Measurements from ENCODE around the gene RBM33. TPM values are rescaled to one million over a fixed set of nuclear protein-coding genes. Genes with fewer than 3 reads are reported as not detected.

RBM33 gene
- total and polyA plus RNA-seq, 9 of the 15 experiments (the other 6 are each of a cell fraction or from before 2014, with no cell fraction given) = 4.4 to 80.7 (median 27.3) TPM

DNA sequence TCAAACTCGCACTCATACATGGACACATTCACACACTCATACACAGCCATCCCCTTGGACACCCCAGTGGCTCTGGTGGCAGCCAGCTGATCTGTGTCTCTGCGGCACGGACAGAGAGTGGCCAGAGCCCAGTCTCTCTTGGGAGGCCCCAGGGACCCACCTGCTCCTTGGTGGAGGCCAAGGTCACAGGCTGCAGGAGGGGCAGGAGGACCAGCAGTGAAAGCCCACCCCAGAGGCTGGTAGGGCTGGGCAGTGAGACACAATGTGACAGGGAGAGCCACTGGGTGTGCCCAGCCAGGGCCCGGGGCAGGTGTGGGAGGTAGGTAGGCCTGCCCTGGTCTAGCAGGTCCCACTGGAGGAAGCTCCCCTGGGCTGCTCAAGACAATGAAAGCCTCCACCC, 149.3 kb downstream of the RBM33 start:
- no peak overlapping the region for H3K27ac ChIP-seq (ENCODE audit: extremely low read depth, low read depth, low read length)
- H3K27me3 ChIP-seq (ENCODE audit: control insufficient read depth in 2 of 2, insufficient read depth in 2 of 2, low read length in 2 of 2) = peaks cover 12 to 31% of the 10 kb centered on the region in 2 experiments; a peak in 4 of 5 replicates
- no peaks in the 10 kb centered on the region for H3K36me3 ChIP-seq (ENCODE audit: control insufficient read depth, insufficient read depth, low read length)
- TF ChIP-seq, protein P1, sequence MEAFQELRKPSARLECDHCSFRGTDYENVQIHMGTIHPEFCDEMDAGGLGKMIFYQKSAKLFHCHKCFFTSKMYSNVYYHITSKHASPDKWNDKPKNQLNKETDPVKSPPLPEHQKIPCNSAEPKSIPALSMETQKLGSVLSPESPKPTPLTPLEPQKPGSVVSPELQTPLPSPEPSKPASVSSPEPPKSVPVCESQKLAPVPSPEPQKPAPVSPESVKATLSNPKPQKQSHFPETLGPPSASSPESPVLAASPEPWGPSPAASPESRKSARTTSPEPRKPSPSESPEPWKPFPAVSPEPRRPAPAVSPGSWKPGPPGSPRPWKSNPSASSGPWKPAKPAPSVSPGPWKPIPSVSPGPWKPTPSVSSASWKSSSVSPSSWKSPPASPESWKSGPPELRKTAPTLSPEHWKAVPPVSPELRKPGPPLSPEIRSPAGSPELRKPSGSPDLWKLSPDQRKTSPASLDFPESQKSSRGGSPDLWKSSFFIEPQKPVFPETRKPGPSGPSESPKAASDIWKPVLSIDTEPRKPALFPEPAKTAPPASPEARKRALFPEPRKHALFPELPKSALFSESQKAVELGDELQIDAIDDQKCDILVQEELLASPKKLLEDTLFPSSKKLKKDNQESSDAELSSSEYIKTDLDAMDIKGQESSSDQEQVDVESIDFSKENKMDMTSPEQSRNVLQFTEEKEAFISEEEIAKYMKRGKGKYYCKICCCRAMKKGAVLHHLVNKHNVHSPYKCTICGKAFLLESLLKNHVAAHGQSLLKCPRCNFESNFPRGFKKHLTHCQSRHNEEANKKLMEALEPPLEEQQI (IDR thresholded peaks at IDR 0.05) = no peak
- TF ChIP-seq, protein P2, sequence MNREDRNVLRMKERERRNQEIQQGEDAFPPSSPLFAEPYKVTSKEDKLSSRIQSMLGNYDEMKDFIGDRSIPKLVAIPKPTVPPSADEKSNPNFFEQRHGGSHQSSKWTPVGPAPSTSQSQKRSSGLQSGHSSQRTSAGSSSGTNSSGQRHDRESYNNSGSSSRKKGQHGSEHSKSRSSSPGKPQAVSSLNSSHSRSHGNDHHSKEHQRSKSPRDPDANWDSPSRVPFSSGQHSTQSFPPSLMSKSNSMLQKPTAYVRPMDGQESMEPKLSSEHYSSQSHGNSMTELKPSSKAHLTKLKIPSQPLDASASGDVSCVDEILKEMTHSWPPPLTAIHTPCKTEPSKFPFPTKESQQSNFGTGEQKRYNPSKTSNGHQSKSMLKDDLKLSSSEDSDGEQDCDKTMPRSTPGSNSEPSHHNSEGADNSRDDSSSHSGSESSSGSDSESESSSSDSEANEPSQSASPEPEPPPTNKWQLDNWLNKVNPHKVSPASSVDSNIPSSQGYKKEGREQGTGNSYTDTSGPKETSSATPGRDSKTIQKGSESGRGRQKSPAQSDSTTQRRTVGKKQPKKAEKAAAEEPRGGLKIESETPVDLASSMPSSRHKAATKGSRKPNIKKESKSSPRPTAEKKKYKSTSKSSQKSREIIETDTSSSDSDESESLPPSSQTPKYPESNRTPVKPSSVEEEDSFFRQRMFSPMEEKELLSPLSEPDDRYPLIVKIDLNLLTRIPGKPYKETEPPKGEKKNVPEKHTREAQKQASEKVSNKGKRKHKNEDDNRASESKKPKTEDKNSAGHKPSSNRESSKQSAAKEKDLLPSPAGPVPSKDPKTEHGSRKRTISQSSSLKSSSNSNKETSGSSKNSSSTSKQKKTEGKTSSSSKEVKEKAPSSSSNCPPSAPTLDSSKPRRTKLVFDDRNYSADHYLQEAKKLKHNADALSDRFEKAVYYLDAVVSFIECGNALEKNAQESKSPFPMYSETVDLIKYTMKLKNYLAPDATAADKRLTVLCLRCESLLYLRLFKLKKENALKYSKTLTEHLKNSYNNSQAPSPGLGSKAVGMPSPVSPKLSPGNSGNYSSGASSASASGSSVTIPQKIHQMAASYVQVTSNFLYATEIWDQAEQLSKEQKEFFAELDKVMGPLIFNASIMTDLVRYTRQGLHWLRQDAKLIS (CRISPR knock-in tag; IDR thresholded peaks at IDR 0.05) = no peak
- TF ChIP-seq TCF7L2 (IDR thresholded peaks at IDR 0.05; ENCODE audit: low read depth, low read length) = no peak
- TF ChIP-seq MEF2D (tag; conservative IDR thresholded peaks at IDR 0.05; ENCODE audit: low read depth) = no peak
- no peak for TF ChIP-seq NBN (IDR thresholded peaks at IDR 0.05; ENCODE audit: low read depth)
- TF ChIP-seq SRSF9 (IDR thresholded peaks at IDR 0.05; ENCODE audit: borderline replicate concordance, low read depth, low read length) = no peak
- no peak for TF ChIP-seq RFX1 (IDR thresholded peaks at IDR 0.05)
- no peak for DNase-seq (ENCODE audit: extremely low read depth in 1 of 4, low spot score in 3 of 4)
- no peak for FAIRE-seq
- H4K20me1 ChIP-seq (replicated peaks; ENCODE audit: control insufficient read depth, insufficient read depth, low read length) = 0 out of 2 replicates have a peak, but pooled peaks cover 4% of the 10 kb centered on the region
- no peak for ATAC-seq
- H3K9me1 ChIP-seq (ENCODE audit: control insufficient read depth, insufficient read depth, low read length) = no peaks in the 10 kb centered on the region
- no peaks in the 10 kb centered on the region for H3K79me2 ChIP-seq (ENCODE audit: control insufficient read depth, insufficient read depth, low read length)
- in situ Hi-C loops (cut with MboI) = no loop called here
- no peak overlapping the region for H2AFZ ChIP-seq (ENCODE audit: low read depth, low read length)
- BruUV-seq (replicated peaks) = no TSS peak
- CTCF ChIA-PET (ENCODE audit: low intra/inter-chr PET ratio) = no interaction called here
- H3K4me2 ChIP-seq (ENCODE audit: insufficient read depth, low read length) = no peak overlapping the region
- POLR2A ChIA-PET = interaction anchor here (0.5 kb wide), 1 partner anchor 587 kb away, joined by 4 read pairs; no protein-coding TSS in a partner anchor
- H3K4me1 ChIP-seq (replicated peaks in 1 of 2; ENCODE audit: control insufficient read depth in 2 of 2, insufficient read depth in 2 of 2, low read length in 2 of 2) = peaks cover 0 to 23% of the 10 kb centered on the region in 2 experiments; a peak in 2 of 5 replicates
- 7% methylated on average over 4 of the region's 4 CpGs for WGBS (ENCODE audit: insufficient coverage, low coverage, missing lambda C conversion rate)
- intact Hi-C loops (cut with micrococcal nuclease) = no loop called here
- H3K9me3 ChIP-seq (replicated peaks; ENCODE audit: control insufficient read depth, insufficient read depth, low read depth, low read length) = no peaks in the 10 kb centered on the region; the same call in 1 of the 2 replicates
- H3K9ac ChIP-seq (ENCODE audit: insufficient read depth in 1 of 2, low read depth in 2 of 2, low read length in 2 of 2) = no peak overlapping the region
- no peak overlapping the region for H3K4me3 ChIP-seq

Data from K562 (cell line).